ENCODE results near the gene AP1S3.
"Not testable (repeated sequence)": the region's sequence is repeated elsewhere in the genome, so short reads cannot be mapped to it uniquely, and the experiment has no call there.

Gene AP1S3

DNA sequence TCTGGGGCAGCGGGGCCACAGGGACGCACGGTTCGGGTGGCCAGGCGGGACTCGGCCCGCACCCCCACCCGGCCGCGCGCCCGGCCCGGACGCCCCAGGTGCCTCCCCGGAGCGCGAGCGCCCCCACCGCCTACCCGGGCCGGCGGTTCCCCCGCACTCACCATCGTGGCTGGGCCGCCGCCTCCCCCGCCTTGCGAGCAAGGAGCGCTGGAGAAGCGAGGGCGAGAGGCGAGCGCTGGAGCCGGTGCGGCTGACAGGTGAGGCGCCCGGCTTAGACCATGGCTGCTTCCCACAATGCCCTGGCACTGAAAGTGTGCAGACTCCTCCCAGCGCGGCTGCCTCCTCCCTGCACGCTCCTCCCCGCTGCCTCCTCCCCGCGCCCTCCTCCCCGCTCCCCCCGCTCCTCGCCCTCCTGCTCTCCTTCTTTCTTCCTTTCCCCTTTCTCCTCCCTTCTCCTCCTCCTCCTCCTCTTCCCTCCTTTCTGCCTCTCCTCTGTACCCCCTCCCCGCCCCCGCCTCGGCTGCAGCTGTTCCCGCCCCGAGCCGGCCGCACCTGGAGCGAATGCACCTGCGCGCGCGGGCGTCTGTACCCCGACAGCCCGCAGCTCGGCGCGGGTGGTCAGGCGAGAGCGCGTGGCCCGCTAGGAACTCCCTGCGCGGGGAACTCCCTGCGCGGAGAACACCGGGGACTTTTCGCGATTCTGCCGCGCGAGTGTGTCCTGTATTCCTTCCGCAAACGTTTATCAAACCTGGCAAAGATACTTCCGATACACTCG is at the start of gene AP1S3:
TSS of gene AP1S3 (minus strand) at position 296 of the 775 bp plus-strand sequence. CDS start at position 164, 132 bp downstream.
- peak in 38 of 51 donors; percentile 2 to 70 (median 30) for DNase-seq

- DNase-seq: no peak
Observed at GRCh38 chr2:223887127-223887526, 49.7 kb upstream of the AP1S3 start.

DNA sequence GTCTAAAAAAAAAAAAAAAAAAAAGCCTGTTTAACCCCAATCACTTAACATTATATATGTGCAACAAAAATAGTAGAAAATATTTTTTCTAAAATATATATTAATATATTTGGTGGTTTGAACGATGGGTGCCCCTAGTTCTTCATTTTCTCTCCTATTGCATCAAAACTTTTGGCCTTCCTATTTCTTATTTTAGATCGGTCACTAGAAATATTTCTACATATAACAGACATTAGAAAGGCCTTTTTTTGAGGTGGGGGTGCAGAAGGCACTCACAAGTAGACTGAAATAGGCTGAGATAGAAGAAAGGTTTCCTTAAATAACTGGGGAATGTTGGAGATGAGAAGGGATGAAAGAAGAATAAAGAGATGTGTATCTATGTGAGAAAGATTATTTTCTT is 49.3 kb upstream of the AP1S3 start:
- DNase-seq: no peak

- no peak for DNase-seq
Observed at GRCh38 chr2:223884399-223884798, 47.0 kb upstream of the AP1S3 start.

- no peak for DNase-seq
Observed at GRCh38 chr2:223882715-223883114, 45.3 kb upstream of the AP1S3 start.

- peak in 9 of 51 donors; percentile 2 to 29 (median 9) for DNase-seq
Observed at GRCh38 chr2:223880796-223881195, 43.4 kb upstream of the AP1S3 start.

- DNase-seq: no peak
Observed at GRCh38 chr2:223877721-223878410, 40.5 kb upstream of the AP1S3 start.

DNA sequence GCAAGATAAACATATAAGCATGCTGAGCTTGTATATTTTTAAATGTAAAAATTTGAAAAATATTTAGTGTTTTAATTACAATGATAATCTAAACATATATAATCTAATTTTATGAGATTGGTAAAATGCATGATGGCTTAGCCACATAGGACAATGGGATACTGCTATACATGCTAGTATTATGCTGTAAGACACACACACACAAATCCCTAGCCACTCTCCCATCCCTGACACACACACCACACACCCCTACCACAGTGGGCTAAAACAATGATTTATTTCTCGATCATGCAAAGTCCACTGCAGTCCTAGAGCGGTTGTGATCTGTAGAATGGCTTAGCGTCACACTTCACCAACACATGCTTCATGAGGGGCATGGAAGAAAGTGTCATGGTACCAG is 36.3 kb upstream of the AP1S3 start:
- DNase-seq: no peak

DNA sequence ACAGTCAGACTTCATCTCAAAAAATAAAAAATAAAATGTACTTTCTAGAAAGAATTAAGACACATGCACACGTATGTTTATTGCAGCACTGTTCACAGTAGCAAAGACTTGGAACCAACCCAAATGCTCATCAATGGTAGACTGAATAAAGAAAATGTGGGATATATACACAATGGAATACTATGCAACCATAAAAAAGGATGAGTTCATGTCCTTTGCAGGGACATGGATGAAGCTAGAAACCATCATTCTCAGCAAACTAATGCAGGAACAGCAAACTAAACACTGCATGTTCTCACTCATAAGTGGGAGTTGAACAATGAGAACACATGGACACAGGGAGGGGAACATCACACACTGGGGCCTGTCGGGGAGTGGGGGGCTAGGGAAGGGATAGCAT is 35.4 kb upstream of the AP1S3 start:
- DNase-seq: not testable (repeated sequence)

DNA sequence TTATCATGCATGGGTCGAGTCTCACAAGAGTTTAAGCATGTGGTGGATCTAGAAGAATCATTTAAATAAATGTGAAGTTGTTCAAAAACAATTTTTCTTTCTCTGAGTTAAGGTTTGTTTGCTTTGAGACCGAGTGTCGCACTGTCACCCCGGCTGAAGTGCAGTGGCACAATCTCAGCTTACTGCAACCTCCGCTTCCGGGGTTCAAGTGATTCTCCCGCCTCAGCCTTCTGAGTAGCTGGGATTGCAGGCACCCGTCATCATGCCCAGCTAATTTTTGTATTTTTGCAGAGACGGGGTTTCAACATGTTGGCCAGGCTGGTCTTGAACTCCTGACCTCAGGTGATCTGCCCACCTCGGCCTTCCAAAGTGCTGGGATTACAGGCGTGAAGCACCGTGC is 34.3 kb upstream of the AP1S3 start:
- not testable (repeated sequence) for DNase-seq

DNA sequence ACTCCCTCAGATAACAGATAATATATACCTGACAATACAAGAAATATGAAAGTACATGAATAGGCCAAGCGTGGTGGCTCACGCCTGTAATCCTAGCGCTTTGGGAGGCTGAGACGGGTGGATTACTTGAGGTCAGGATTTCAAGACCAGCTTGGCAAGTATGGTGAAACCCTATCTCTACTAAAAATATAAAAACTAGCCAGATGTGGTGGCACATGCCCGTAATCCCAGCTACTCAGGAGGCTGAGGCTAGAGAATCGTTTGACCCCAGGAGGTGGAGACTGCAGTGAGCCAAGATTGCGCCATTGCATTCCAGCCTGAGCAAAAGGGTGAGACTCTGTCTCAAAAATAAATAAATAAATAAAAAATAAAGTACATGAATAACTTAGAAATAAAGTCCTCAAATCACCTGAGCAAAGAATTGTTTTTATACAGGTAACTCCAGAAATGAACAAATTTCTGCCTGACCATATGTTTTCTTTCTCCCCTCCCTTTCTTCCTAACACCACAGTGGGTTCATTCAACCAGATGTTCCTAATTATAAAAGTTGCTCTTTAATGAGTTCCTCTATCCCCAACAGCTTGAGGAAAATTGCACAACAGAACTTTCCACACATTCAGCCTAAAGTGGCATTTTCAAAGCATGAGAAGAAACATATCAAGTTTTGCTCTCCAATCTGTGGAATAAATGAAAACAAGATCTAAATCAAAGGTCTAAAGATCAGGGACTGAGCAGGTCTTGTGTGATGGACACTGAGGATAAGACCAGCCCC is 33.6 kb upstream of the AP1S3 start:
- DNase-seq: no peak

DNA sequence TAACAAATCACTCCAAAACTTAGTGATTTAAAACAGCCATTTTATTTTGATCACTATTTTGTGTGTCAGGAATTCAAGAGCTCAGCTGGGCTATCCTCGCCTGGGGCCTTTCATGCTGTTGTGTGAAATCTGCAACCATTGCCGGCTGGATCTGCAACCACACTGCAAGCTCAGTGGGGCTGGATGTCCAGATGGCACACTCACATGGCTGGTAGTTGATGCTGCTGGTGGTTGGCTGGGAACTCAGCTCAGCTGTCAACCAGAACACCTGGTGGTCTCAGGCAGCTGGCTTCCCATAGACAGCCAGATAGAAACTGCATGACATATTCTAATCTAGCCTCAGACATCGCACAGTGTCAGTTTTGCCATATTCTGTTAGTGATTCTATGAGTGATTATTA is 30.6 kb upstream of the AP1S3 start:
- peak in 1 of 51 donors; percentile 4 for DNase-seq

DNA sequence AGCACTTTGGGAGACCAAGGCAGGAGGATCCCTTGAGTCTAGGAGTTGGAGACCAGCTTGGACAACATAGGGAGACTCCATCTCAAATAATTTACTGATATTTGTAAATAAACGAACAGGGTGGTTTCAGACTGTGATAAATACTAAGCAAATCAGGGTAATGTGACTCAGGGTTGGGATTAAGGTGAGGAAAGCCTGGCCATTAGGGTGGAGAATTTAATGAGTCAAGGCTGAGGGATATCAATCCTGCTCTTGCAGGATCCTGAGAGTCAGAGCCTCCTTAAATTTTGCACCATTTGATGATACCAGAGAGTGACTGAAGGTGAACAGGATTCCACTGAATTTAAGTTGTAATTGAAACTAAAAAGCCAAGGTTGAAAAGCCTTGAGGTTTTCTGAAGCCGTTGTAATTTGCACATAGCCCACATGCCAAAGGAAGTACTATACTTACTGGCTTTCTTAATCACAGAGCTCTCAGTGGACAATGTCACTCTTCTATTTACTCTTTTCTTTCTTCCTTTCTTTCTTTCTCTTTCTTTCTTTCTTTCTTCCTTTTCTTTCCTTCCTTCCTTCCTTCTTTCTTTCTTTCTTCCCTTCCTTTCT is 28.6 kb upstream of the AP1S3 start:
- no peak for DNase-seq

DNA sequence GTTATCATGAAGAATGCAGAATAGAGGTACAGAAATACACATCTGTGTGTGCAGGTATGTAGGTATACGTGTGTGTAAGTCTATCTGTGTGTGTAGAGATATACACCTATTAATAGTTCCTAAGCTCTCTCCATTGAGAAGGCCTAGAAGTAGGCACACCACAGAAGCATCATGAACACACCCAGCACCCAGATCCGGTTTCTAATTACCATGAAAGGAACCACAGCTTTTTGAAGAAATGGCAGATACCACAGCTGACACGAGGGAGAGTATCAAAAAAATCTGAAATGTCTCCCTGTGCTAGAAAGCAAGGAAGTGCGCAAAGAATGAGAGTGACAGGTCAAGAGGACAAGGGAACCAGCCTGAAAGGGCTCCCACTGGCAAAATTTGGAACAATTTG is 27.7 kb upstream of the AP1S3 start:
- DNase-seq: no peak

DNA sequence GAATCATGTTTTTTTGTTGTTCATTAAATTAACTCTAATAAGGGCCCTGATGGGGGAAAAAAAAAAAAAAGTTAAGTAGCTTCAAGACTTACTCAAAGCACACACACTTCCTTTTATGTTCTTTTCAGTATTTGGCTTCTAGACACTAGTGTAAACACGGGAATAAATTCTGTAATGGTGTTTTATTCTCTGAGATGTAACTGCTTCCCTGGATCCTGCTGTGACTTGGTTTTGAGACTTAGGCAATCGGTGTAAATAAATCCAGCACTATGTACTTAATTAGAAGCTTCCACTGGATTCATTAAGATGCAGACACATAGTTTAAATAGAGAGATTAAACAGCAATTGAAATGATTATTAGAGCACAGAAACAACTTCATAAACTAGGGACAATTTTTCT is 26.1 kb upstream of the AP1S3 start:
- DNase-seq: no peak

DNA sequence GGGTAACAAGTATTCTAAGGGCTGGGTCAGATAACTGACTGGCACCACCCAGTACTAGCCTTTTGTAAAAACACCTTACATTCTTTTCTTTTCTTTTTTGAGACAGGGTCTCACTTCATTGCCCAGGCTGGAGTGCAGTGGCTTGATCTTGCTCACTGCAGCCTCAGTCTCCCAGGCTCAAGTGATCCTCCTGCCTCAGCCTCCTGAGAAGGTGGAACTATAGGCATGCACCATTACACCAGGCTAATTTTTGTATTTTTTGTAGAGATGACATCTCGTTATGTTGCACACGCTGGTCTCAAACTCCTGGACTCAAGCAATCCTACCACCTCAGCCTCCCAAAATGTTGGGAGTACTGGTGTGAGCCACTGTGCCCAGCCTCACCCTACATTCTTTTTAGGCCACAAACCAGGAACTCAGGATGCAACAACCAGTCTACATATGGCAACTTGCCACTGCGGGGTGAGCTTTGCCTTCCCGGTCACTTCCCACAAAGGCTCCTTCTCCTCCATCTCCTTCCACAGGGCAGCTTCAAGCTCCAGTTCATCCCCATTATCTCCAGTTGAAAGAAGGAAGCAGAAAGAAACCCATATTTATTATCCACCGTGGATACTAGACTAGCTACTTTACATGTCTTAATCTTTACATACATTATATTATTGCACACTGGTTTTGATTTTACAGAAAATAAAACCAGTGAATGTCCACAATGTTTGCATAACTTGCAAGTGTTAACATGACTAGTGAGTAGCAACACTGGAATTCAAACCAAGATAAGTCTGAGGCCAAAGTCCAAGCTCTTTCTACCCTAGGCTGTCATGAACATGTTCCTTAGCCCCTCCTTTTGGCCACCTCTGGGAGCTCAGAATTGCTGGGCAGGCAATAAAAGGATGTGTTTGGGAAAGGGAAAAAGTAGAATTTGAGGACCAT is 23.7 kb upstream of the AP1S3 start:
- DNase-seq: no peak

DNA sequence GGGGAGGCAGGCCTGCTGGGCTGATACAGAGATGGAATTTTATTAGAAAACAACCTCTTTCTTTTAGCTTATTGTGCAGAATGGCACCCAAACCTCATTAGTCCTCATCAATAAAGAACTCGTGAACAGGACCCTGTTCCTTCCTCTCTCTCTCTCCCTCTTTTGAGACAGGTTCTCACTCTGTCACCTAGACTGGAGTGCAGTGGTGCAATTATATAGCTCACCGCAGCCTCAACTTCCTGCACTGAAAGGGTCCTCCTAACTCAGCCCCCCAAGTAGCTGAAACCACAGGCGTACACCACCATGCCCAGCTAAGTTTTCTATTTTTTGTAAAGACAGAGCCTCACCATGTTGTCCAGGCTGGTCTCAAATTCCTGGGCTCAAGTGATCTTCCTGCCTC is 21.7 kb upstream of the AP1S3 start:
- no peak for DNase-seq

- no peak for DNase-seq
Observed at GRCh38 chr2:223856584-223856983, 19.2 kb upstream of the AP1S3 start.

DNA sequence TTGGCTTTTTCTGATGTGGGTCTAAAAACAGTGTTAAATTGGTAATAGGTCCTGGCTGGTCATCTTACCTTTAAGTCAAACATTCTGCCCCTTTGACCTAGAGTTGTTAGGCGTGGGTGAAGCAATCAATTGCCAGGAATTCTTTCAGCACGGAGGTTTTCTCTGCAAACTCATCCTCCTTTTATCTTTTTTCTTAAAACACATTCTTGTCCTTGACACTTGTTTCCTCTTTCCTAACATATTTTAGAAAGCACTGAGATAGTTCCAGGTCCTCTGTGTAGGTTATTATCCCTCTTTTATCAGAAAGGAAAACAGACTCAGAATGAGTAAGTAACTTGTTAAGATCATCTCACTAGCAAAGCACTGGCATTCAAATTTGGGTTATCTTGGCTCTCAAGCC is 18.6 kb upstream of the AP1S3 start:
- DNase-seq: no peak

DNA sequence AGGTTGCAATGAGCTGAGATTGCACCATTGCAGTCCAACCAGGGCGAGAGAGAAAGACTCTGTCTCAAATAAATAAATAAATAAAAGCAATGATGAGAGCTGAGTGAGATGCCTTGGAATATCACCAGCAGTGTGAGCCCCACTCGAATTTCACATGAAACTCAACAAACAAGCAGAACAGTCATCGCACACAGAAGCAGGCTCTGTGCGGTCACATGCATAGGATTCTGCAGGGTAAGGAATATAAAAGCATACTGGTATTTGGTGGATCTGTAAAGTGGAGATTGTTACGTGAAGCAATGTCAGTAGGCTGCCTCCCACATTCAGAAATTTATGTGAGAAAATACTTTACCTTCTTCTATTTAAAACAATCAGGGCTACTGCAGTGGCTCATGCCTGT is 18.0 kb upstream of the AP1S3 start:
- DNase-seq: no peak

- no peak for DNase-seq
Observed at GRCh38 chr2:223854741-223855140, 17.4 kb upstream of the AP1S3 start.

All from hypothalamus (tissue), 51 donors.